Uterus (tissue), 2 donors: ENCODE data around the gene RRAS.

Experiments used
- CTCF ChIP-seq, 4 experiments: fragments of 200-600 bp in 2 of 4; fragments of 450-650 bp in 2 of 4; sonication (generic) in 2 of 4; IDR thresholded peaks; one replicate each; pipeline ENCODE4 v1.5.1; 2016 to 2019; ENCODE audit warnings: antibody characterized with exemption in 4 of 4, mild to moderate bottlenecking in 2 of 4, moderate library complexity in 1 of 4
- POLR2A ChIP-seq, 2 donors: fragments of 450-650 bp; IDR thresholded peaks; one replicate each; pipeline ENCODE4 v1.6.1; 2016; ENCODE audit warnings: antibody characterized with exemption in 2 of 2, mild to moderate bottlenecking in 1 of 2, moderate library complexity in 1 of 2

DNA sequence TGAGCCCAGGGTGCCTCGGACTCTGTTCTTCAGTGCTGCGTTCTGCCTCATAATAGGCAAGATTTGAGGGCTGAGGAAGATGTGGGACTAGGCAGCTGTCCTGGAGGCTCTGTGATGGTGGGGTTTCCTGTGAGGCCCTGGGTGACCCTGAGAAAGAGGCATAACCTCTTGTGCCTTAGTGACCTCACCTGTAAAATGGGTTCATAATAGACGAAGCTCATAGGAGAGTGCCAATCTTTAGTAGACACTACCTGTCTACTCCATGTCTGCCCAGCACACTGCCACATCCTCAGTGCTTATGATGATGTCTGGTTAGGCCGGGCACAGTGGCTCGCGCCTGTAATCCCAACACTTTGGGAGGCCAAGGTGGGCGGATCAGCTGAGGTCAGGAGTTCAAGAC, 23.4 kb downstream of the RRAS start:
- no peak for TF ChIP-seq CTCF (IDR thresholded peaks at IDR 0.05)
- no peak for TF ChIP-seq POLR2A (IDR thresholded peaks at IDR 0.05)
